SK-N-SH (cell line): Measurements from ENCODE around the gene CDH13.

Experiments
- EP300 ChIP-seq, 2 experiments: IDR thresholded peaks; 2 replicates each; pipeline versions ENCODE4 v1.4.0 to v1.6.1; 2012; ENCODE audit warnings: borderline replicate concordance in 1 of 2, low read depth in 1 of 2, low read length in 1 of 2
- EZH2phosphoT487 ChIP-seq: fragments of 200-600 bp; sonication (generic); IDR thresholded peaks from 2 replicates; pipeline ENCODE4 v1.6.1; 2017; ENCODE audit warnings: low read depth, mixed run types, mild to moderate bottlenecking, antibody characterized with exemption, moderate library complexity, borderline replicate concordance
- GABPA ChIP-seq: IDR thresholded peaks from 2 replicates; pipeline ENCODE4 v1.4.0; 2012; ENCODE audit warnings: low read depth, mild to moderate bottlenecking
- JUND ChIP-seq: IDR thresholded peaks from 2 replicates; pipeline ENCODE4 v1.4.0; 2012
- MEF2A ChIP-seq: IDR thresholded peaks from 2 replicates; pipeline ENCODE4 v1.4.0; 2012; ENCODE audit warnings: low read depth, borderline replicate concordance
- POLR2AphosphoS5 ChIP-seq: IDR thresholded peaks from 2 replicates; pipeline ENCODE4 v1.6.1; 2012; ENCODE audit warnings: low read depth, low read length
- RFX5 ChIP-seq: IDR thresholded peaks from 2 replicates; pipeline ENCODE4 v1.6.1; 2012; ENCODE audit warnings: mild to moderate bottlenecking, improper control_type of control experiment, low read length
- SMC3 ChIP-seq: IDR thresholded peaks from 2 replicates; pipeline ENCODE4 v1.6.1; 2012; ENCODE audit warnings: low read depth, low read length, improper control_type of control experiment
- YY1 ChIP-seq: IDR thresholded peaks from 2 replicates; pipeline ENCODE4 v1.4.0; 2012; ENCODE audit warnings: low read depth, mild to moderate bottlenecking
- TF ChIP-seq, protein P1 (sequence below): fragments of 200-600 bp; sonication (generic); IDR thresholded peaks from 2 replicates; pipeline ENCODE4 v1.6.1; 2017; ENCODE audit warnings: antibody characterized with exemption, mild to moderate bottlenecking, moderate library complexity
- TF ChIP-seq, protein P2 (sequence below): fragments of 150-350 bp; IDR thresholded peaks from 2 replicates; pipeline ENCODE4 v1.6.1; 2016; ENCODE audit warnings: mild to moderate bottlenecking, low read depth, low read length
- TF ChIP-seq, protein P3 (sequence below): IDR thresholded peaks from 2 replicates; pipeline ENCODE4 v1.4.0; 2012; ENCODE audit warnings: low read depth, borderline replicate concordance

DNA sequence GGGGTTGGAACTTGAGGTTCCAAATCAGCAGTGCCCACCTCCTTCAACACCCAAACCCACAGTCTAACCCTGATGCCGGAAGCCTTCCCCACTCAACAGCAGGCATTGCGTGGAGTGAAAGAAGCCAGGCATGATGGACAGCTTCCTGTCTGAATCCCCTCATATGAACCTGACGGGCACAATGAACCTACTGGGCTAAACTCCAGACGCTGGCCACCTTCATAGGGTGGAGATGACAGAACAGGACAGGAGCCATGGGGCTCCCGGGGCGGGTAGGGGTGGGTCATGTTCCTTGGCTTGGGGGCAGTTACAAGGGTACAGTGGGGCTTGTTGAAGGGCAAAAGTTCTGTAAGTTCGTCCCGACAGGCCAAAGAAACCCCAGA, 1180.5 kb downstream of the CDH13 start:
- TF ChIP-seq, protein P1, sequence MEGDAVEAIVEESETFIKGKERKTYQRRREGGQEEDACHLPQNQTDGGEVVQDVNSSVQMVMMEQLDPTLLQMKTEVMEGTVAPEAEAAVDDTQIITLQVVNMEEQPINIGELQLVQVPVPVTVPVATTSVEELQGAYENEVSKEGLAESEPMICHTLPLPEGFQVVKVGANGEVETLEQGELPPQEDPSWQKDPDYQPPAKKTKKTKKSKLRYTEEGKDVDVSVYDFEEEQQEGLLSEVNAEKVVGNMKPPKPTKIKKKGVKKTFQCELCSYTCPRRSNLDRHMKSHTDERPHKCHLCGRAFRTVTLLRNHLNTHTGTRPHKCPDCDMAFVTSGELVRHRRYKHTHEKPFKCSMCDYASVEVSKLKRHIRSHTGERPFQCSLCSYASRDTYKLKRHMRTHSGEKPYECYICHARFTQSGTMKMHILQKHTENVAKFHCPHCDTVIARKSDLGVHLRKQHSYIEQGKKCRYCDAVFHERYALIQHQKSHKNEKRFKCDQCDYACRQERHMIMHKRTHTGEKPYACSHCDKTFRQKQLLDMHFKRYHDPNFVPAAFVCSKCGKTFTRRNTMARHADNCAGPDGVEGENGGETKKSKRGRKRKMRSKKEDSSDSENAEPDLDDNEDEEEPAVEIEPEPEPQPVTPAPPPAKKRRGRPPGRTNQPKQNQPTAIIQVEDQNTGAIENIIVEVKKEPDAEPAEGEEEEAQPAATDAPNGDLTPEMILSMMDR = no peak
- TF ChIP-seq EP300 (IDR thresholded peaks at IDR 0.05; ENCODE audit: borderline replicate concordance in 1 of 2, low read depth in 1 of 2, low read length in 1 of 2) (no peak), EZH2phosphoT487 (no peak), SMC3 (no peak), JUND (no peak), MEF2A (no peak), POLR2AphosphoS5 (no peak), YY1 (no peak), GABPA (no peak), RFX5 (no peak)
- TF ChIP-seq, protein P2, sequence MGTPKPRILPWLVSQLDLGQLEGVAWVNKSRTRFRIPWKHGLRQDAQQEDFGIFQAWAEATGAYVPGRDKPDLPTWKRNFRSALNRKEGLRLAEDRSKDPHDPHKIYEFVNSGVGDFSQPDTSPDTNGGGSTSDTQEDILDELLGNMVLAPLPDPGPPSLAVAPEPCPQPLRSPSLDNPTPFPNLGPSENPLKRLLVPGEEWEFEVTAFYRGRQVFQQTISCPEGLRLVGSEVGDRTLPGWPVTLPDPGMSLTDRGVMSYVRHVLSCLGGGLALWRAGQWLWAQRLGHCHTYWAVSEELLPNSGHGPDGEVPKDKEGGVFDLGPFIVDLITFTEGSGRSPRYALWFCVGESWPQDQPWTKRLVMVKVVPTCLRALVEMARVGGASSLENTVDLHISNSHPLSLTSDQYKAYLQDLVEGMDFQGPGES = no peak
- TF ChIP-seq, protein P3, sequence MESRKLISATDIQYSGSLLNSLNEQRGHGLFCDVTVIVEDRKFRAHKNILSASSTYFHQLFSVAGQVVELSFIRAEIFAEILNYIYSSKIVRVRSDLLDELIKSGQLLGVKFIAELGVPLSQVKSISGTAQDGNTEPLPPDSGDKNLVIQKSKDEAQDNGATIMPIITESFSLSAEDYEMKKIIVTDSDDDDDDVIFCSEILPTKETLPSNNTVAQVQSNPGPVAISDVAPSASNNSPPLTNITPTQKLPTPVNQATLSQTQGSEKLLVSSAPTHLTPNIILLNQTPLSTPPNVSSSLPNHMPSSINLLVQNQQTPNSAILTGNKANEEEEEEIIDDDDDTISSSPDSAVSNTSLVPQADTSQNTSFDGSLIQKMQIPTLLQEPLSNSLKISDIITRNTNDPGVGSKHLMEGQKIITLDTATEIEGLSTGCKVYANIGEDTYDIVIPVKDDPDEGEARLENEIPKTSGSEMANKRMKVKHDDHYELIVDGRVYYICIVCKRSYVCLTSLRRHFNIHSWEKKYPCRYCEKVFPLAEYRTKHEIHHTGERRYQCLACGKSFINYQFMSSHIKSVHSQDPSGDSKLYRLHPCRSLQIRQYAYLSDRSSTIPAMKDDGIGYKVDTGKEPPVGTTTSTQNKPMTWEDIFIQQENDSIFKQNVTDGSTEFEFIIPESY = no peak
